Measurements from ENCODE around the gene PRKCE.

Gene PRKCE

GRCh38 chr2:45732436-45732835, 81.0 kb downstream of the PRKCE start:
- no peak for DNase-seq

GRCh38 chr2:45732946-45733345, 81.5 kb downstream of the PRKCE start:
- DNase-seq = no peak

- no peak for DNase-seq
Measured at GRCh38 chr2:45734336-45734735, 82.9 kb downstream of the PRKCE start.

DNA sequence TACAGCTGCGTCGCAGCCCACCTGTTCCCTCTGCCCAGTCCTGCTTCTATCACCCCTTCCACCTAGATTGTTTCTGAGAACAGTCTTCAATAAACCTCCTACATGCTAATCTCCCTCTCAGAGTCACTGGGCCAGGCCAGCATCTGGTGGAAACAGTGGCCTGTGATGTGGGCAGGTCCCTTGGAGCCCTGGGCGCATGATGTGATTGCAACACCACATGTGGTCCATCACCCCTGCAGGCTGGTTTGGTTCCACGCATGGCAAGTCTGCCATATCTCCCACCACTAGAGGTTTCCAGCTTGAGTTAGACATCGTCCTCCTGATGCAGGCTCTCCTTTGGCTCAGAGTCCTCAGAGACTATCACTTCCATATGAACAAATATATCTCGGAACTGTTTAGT, 83.5 kb downstream of the PRKCE start:
- DNase-seq = no peak

DNA sequence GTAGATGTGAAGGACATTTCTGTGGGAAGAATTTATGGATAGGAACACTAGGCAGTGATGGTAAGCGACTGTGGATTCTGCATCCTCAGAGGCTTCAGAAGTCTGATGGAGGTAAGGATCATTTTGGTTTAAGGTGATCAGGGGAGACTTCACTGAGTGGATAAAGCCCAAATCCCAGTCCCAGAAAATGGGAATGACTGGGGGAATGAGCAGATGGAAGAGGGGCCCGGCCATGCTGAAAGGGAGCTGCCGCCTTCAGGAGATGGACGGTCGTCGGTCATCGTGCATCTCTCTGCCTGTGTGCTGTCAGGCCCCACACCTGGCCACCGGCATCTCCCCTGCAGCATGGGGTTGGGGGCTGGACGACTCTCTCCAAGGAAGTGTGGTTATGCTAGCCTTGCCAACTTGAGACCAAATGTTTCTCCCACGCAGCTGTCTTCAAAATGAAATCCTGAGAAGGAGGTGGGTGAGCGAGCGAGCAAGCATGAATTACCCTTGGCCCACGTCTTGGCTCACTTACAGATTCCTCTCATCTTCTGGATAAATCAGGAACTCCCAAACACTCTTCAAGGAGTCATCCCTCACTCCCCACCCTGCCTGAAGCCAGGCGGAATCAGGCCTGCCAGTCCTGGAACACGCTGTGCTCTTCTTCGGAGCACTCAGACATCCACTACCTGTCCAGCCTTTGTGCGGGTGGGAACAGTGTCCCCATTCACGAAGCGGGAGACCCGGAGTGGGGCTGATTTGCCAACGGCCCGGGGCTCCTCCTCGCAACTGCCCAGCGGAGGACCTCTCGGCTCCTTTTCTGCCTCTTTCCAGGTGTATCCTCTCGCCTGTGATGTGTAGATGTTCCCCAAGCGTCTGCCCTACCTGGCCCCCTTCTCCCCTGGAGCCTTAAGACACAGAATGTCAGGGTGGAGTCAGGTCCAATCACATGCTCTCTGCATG, 85.6 kb downstream of the PRKCE start:
- DNase-seq = no peak

DNA sequence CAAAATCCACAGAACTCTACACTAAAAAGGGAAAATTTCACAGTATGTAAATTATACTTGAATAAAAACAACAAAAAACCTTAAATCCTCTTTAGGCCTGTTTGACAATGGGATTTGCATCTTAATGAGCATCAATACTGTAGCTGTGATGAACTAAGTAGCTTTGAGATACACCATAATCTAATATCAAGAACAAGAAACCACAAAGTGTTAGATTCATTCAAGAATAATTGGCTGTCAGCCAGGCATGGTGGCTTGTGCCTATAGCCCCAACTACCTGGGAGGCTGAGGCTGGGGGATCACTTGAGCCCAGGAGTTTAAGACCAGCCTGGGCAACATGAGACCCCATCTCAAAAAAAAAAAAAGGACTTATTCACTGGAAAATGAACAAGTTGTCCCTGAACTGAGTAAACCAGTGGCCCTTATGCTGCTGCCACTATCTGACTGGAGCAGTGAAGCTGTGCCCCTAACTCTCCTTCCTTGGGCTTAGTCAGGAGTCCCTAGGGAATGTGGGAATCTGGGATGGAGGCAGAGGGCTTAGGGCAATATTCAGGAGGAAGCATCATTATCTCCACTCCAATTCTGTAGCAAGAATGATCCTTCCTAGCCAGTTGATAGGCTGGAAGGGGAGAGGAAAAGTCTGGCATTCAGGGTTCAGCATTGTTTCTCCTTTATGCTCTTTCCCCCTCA, 88.5 kb downstream of the PRKCE start:
- no peak for DNase-seq

DNA sequence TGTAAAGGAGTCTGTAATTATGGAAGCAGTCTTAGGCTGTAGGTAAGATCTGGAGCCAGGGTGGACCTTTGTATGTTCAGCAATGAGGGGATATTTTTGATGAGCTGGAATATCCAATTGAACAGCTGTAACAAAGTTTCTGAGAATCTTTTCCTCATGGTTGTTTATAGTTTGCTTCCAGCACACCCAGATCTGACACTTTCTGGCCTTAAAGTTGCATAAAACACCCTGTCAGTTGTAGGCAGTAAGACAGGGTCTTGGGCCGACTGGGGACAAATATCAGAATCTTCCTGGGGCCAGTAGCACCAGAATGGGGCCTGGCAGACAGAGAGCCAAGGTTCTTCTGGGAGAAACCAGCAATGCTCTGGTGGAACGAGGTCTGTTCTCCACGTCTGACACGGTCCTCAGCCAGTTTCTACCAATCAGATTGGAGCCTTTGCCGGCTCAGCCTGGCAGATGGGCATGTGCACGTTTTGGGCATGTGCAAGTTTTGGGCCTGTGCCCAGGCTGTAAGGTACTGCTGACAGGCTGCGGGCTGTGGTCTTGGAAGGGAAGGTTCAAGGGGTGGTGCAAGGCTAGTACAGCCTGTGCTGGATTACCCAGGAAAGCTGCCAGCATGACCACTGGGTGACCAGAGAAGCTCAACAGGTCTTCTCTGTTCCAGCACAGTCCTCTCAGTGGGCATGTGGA, 89.8 kb downstream of the PRKCE start:
- DNase-seq = no peak

DNA sequence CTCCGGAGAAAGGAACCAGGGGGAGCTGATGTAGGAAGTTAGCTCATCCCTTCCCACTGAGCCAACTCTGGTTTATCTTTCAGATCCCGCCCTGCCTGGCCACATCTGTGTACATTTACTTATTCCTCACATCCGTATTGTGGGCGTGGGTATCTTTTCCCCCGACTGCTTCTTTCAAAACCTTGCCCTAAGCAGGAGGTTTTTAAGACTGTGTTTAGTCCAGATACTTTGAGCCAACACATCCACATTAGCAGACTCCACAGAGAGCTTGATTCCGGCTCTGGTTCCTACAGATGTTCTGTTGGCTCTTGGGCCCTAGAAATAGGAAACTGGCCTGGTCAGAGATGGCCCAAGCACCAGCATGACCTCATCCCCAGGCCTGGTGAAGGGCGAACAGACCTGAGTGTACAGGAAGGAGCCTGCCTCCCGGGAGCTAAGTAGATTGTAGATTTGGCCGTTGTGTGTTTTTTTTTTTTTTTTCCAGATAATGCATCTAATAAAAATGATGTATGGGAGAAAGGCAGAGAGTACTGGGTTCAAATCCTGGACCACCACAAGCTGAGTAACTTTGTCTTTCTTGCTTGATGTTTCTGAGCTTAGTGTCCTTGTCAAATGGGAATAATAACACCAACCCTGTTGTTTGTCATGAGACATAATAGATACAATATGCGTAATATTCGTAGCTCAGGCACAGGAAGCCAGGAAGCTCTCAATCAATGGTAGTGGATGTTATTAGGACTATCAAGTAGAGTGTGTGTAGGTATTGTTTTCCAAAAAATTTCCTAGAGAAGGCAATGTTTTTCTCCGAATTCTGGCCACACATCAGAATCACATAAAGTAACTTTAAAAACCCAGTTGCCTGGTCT, 92.3 kb downstream of the PRKCE start:
- no peak for DNase-seq

GRCh38 chr2:45745231-45745630, 93.8 kb downstream of the PRKCE start:
- DNase-seq = no peak

DNA sequence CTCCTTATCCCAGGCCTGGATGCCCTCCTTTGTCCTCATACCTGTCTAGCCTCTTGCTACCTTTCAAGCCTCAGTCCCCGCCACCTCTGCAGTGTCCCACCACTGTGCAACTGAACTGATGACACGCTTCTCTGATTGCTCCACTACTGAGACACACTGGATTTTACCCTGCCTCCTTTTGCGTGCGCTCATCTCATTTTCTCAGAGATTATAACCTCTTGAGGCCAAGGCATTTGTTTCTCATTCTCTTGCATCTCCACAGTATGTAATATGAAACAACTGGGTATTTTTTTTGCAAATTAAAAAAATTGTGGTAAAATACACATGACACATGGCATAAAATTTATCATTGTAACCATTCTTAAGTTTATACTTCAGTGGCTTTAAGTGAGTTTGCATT, 95.4 kb downstream of the PRKCE start:
- DNase-seq = no peak

- no peak for DNase-seq
Measured at GRCh38 chr2:45747363-45747762, 95.9 kb downstream of the PRKCE start.

DNA sequence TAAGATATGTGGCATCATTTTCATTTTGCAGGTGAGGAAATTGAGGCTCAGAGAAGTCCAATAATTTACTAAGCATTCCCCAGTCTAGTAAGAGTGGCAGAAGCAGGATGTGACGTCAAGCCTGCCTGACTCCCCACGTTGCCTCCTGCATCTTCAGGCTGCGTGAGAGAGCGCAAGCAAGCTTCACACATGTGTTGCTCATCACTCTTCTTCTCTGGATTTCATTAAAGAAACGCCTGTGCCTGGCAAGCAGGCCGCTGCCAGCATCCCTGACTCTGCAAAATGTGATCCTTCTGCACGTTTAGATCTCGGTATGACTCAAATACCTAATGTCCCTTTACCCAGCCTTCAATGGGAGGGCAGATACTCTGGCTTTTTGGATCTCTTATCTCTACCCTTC, 96.8 kb downstream of the PRKCE start:
- DNase-seq = no peak

GRCh38 chr2:45750001-45750400, 98.5 kb downstream of the PRKCE start:
- no peak for DNase-seq

DNA sequence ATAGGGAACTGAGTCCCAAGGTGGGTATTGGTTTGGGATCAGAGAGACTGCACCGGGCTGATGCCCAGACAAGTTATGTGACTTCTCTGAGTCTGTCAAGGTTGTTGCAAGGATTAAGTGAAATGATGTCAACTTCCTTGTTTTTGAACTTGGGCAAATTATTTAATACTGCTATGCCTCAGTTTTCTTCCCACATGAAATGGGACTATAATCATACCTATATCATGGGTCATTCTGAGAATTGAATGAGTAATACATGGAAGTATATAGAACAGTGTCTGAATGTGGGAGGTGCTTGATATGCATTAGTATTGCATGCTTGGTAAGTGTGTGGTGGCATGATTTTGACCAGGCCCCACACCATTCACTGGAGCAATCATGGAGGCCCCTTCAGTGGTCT, 99.0 kb downstream of the PRKCE start:
- no peak for DNase-seq

GRCh38 chr2:45753381-45753780, 101.9 kb downstream of the PRKCE start:
- DNase-seq = no peak

GRCh38 chr2:45754131-45755010, 102.9 kb downstream of the PRKCE start:
- no peak for DNase-seq

- DNase-seq = no peak
Measured at GRCh38 chr2:45755585-45756335, 104.3 kb downstream of the PRKCE start.

DNA sequence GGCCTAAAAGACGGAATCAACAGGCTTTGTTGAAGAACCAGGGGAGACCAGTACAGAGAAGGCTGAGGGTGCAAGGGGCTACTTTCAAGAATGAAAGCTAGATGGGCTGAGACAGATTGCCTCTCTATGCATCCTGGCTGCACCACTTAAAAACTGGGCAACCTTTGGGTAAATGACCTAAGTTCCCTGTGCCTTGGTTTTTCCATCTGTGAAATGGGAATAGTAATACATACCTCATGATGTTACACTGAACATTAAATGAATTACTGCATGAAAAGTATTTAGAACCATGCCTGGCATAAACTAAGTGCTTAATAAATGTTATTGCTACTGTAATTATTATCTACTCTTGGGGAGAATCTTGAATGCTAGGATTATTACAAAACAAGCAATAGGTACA, 106.5 kb downstream of the PRKCE start:
- DNase-seq = no peak

DNA sequence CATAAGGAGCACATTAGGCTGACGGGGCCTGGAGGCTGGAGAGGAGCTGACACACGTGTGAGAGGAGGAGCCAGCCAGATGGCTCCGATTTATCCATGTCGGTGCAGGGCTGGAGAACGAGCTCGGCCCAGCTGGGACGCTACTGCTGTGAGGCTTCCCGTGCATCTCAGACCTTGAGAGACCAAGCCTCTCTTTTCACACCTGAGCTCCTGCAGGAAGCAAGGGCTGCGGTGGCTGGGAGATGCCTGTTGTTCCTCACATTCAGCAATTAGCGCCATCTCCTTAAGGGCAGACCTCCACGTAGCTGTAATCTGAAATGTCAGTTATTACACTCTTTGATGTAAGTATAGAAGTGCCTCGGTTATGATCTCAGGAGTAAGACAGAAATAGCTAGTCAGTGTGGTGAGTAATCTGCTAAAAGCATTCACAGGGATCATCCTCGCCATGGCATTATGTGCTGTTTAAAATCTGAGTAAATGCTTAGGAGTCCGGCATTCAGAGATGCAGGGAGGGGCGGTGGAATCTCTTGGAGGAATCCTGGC, 107.9 kb downstream of the PRKCE start:
- DNase-seq = no peak

DNA sequence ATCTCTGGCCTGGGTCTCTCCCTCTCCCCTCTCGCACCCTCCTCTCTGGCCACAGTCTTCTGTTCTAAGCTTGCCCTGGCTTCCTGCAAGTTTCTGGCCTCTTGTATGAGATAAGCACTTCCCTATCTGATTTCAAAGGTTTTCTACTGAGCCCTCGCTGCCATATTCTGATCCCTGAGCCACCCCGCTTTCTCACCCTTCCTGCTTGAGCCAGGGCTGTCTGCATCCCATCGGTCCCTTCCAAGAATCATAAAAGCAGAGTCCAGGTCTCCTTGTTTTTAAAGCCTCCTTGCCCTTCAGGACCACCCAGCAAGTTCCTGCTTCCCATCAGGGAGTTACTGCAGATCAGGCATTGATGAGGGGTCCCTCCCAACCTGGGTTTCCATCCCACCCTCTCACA, 110.2 kb downstream of the PRKCE start:
- DNase-seq = no peak

- no peak for DNase-seq
Measured at GRCh38 chr2:45763255-45763654, 111.8 kb downstream of the PRKCE start.

Measured in DMS153 (cell line).